Measurements from ENCODE around the gene DAB2IP. TPM values are rescaled to one million over a fixed set of nuclear protein-coding genes. Genes with fewer than 3 reads are reported as not detected.
A peak's percentile ranks its signal among the peaks of the same experiment; 100 is the strongest.

Gene DAB2IP
- total and polyA plus RNA-seq, 4 donors = 2.3 to 13.1 (median 5.4) TPM

- H3K9me3 ChIP-seq (ENCODE audit: control insufficient read depth in 4 of 4, low read length in 3 of 4) = no peaks in the 10 kb centered on the region
- 58% methylated on average over 36 of the region's 36 CpGs for WGBS
- peak overlapping the region in 1 of 3 donors; percentile 40 for H3K4me3 ChIP-seq (ENCODE audit: low read depth in 1 of 3, low read length in 3 of 3)
- H3K36me3 ChIP-seq (ENCODE audit: control insufficient read depth in 4 of 4, insufficient read depth in 3 of 4, low read depth in 1 of 4, low read length in 3 of 4) = no peaks in the 10 kb centered on the region
- no peak overlapping the region for H3K9ac ChIP-seq (ENCODE audit: low read depth in 1 of 2, low read length in 2 of 2)
- no peaks in the 10 kb centered on the region for H3K27me3 ChIP-seq (ENCODE audit: control insufficient read depth in 4 of 4, insufficient read depth in 4 of 4, low read length in 3 of 4)
- no peaks in the 10 kb centered on the region for H3K4me1 ChIP-seq (ENCODE audit: control insufficient read depth in 4 of 4, insufficient read depth in 4 of 4, low read length in 3 of 4)
- DNase-seq (ENCODE audit: low spot score) = no peak
- TF ChIP-seq TAF1 (conservative IDR thresholded peaks at IDR 0.05) = no peak
- TF ChIP-seq RXRA (IDR thresholded peaks at IDR 0.05) = no peak
- no peak for TF ChIP-seq JUND (IDR thresholded peaks at IDR 0.05)
- TF ChIP-seq, protein P1, sequence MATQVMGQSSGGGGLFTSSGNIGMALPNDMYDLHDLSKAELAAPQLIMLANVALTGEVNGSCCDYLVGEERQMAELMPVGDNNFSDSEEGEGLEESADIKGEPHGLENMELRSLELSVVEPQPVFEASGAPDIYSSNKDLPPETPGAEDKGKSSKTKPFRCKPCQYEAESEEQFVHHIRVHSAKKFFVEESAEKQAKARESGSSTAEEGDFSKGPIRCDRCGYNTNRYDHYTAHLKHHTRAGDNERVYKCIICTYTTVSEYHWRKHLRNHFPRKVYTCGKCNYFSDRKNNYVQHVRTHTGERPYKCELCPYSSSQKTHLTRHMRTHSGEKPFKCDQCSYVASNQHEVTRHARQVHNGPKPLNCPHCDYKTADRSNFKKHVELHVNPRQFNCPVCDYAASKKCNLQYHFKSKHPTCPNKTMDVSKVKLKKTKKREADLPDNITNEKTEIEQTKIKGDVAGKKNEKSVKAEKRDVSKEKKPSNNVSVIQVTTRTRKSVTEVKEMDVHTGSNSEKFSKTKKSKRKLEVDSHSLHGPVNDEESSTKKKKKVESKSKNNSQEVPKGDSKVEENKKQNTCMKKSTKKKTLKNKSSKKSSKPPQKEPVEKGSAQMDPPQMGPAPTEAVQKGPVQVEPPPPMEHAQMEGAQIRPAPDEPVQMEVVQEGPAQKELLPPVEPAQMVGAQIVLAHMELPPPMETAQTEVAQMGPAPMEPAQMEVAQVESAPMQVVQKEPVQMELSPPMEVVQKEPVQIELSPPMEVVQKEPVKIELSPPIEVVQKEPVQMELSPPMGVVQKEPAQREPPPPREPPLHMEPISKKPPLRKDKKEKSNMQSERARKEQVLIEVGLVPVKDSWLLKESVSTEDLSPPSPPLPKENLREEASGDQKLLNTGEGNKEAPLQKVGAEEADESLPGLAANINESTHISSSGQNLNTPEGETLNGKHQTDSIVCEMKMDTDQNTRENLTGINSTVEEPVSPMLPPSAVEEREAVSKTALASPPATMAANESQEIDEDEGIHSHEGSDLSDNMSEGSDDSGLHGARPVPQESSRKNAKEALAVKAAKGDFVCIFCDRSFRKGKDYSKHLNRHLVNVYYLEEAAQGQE (IDR thresholded peaks at IDR 0.05) = no peak
- TF ChIP-seq, protein P2, sequence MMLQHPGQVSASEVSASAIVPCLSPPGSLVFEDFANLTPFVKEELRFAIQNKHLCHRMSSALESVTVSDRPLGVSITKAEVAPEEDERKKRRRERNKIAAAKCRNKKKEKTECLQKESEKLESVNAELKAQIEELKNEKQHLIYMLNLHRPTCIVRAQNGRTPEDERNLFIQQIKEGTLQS (IDR thresholded peaks at IDR 0.05) = no peak
- TF ChIP-seq, protein P3, sequence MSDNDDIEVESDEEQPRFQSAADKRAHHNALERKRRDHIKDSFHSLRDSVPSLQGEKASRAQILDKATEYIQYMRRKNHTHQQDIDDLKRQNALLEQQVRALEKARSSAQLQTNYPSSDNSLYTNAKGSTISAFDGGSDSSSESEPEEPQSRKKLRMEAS (IDR thresholded peaks at IDR 0.05) = no peak
- no peak for TF ChIP-seq FOXA1 (IDR thresholded peaks at IDR 0.05)
- no peak for TF ChIP-seq EGR1 (IDR thresholded peaks at IDR 0.05; ENCODE audit: low read depth in 2 of 2)
- TF ChIP-seq YY1 (IDR thresholded peaks at IDR 0.05) = no peak
- TF ChIP-seq SP1 (IDR thresholded peaks at IDR 0.05) = no peak
- no peak for TF ChIP-seq FOXA2 (IDR thresholded peaks at IDR 0.05)
- no peak overlapping the region for H3K27ac ChIP-seq (ENCODE audit: low read depth in 1 of 2, low read length in 2 of 2)
Measured at GRCh38 chr9:121699571-121700164, 48.2 kb downstream of the DAB2IP start.

- H3K4me1 ChIP-seq (ENCODE audit: control insufficient read depth in 4 of 4, insufficient read depth in 4 of 4, low read length in 3 of 4) = no peaks in the 10 kb centered on the region
- H3K4me3 ChIP-seq (ENCODE audit: low read depth in 1 of 3, low read length in 3 of 3) = no peak overlapping the region
- H3K27ac ChIP-seq (ENCODE audit: low read depth in 1 of 2, low read length in 2 of 2) = no peak overlapping the region
- H3K9ac ChIP-seq (ENCODE audit: low read depth in 1 of 2, low read length in 2 of 2) = no peak overlapping the region
- TF ChIP-seq, protein P2 (IDR thresholded peaks at IDR 0.05) = no peak
- TF ChIP-seq, protein P4, sequence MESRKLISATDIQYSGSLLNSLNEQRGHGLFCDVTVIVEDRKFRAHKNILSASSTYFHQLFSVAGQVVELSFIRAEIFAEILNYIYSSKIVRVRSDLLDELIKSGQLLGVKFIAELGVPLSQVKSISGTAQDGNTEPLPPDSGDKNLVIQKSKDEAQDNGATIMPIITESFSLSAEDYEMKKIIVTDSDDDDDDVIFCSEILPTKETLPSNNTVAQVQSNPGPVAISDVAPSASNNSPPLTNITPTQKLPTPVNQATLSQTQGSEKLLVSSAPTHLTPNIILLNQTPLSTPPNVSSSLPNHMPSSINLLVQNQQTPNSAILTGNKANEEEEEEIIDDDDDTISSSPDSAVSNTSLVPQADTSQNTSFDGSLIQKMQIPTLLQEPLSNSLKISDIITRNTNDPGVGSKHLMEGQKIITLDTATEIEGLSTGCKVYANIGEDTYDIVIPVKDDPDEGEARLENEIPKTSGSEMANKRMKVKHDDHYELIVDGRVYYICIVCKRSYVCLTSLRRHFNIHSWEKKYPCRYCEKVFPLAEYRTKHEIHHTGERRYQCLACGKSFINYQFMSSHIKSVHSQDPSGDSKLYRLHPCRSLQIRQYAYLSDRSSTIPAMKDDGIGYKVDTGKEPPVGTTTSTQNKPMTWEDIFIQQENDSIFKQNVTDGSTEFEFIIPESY (IDR thresholded peaks at IDR 0.05) = no peak
- TF ChIP-seq YY1 (IDR thresholded peaks at IDR 0.05) (no peak), TAF1 (conservative IDR thresholded peaks at IDR 0.05) (no peak), RXRA (IDR thresholded peaks at IDR 0.05) (no peak), GABPA (IDR thresholded peaks at IDR 0.05 in 1 of 2, conservative IDR thresholded peaks at IDR 0.05 in 1 of 2) (no peak), RAD21 (IDR thresholded peaks at IDR 0.05) (peak in 1 of 2 donors; percentile 43), JUND (IDR thresholded peaks at IDR 0.05) (no peak), SP1 (IDR thresholded peaks at IDR 0.05) (no peak), CTCF (IDR thresholded peaks at IDR 0.05; ENCODE audit: low read depth, low read length, missing input control) (peak; percentile 6), EGR1 (IDR thresholded peaks at IDR 0.05; ENCODE audit: low read depth in 2 of 2) (no peak), HNF4G (IDR thresholded peaks at IDR 0.05) (no peak), FOXA2 (IDR thresholded peaks at IDR 0.05) (no peak), HNF4A (conservative IDR thresholded peaks at IDR 0.05) (no peak), NR2F2 (IDR thresholded peaks at IDR 0.05) (no peak), FOXA1 (IDR thresholded peaks at IDR 0.05) (no peak)
- TF ChIP-seq, protein P1 (IDR thresholded peaks at IDR 0.05) = no peak
- TF ChIP-seq, protein P3 (IDR thresholded peaks at IDR 0.05) = no peak
- H3K36me3 ChIP-seq (ENCODE audit: control insufficient read depth in 4 of 4, insufficient read depth in 3 of 4, low read depth in 1 of 4, low read length in 3 of 4) = no peaks in the 10 kb centered on the region
- 75% methylated on average over 21 of the region's 21 CpGs for WGBS
- no peaks in the 10 kb centered on the region for H3K9me3 ChIP-seq (ENCODE audit: control insufficient read depth in 4 of 4, low read length in 3 of 4)
- DNase-seq (ENCODE audit: low spot score) = no peak
- no peaks in the 10 kb centered on the region for H3K27me3 ChIP-seq (ENCODE audit: control insufficient read depth in 4 of 4, insufficient read depth in 4 of 4, low read length in 3 of 4)
Measured at GRCh38 chr9:121700165-121700831, 48.9 kb downstream of the DAB2IP start.

All from liver (tissue), 9 donors.